KOPT-K1 (cell line): Measurements from ENCODE around the gene UBR1.
"Not testable (repeated sequence)": the region's sequence is repeated elsewhere in the genome, so short reads cannot be mapped to it uniquely, and the experiment has no call there.

Experiments used
- H3K27ac ChIP-seq: fragments of 200-600 bp; sonication (generic); 2 replicates; pipeline ENCODE4 v1.5.1; 2016; ENCODE audit warnings: antibody characterized with exemption, mild to moderate bottlenecking, low read depth, low read length; ENCODE audit not compliant: poor library complexity, severe bottlenecking
- H3K36me3 ChIP-seq: fragments of 200-600 bp; sonication (generic); 2 replicates; pipeline ENCODE4 v1.5.1; 2017; ENCODE audit warnings: antibody characterized with exemption, mild to moderate bottlenecking, low read length, moderate library complexity; ENCODE audit not compliant: insufficient read depth
- H3K9me3 ChIP-seq: fragments of 200-600 bp; sonication (generic); 2 replicates; pipeline ENCODE4 v1.5.1; 2017; ENCODE audit warnings: antibody characterized with exemption, low read length, mild to moderate bottlenecking; ENCODE audit not compliant: insufficient read depth, poor library complexity, severe bottlenecking

The UBR1 gene

DNA sequence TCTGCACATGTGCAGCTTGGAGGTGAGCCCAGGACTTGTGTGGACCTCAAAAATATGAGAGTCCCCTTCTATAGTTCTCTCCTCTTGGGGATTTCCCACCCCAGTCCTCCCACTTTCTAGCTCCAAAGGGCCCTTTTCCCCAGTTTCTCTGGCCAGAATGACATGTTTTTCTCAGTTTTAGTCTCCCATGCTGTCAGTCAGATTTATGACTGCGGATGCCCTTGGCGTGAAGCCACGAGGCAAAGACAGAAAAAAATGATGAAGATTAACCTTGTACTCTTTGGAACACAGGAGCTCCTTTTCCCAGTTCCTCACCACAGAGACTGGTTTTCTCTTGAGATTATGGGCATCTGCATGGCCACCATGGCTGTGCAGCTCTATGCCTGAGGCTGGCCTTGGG, 113.2 kb downstream of the UBR1 start:
- no peak overlapping the region for H3K27ac ChIP-seq
- no peaks in the 10 kb centered on the region for H3K9me3 ChIP-seq
- peaks cover 52% of the 10 kb centered on the region for H3K36me3 ChIP-seq

- H3K9me3 ChIP-seq = no peaks in the 10 kb centered on the region
- H3K36me3 ChIP-seq = peaks cover 59% of the 10 kb centered on the region
- H3K27ac ChIP-seq = no peak overlapping the region
Measured at GRCh38 chr15:42986693-42987342, 119.0 kb downstream of the UBR1 start.

GRCh38 chr15:42984493-42985034, 121.3 kb downstream of the UBR1 start:
- H3K27ac ChIP-seq = no peak overlapping the region
- peaks cover 76% of the 10 kb centered on the region for H3K36me3 ChIP-seq
- H3K9me3 ChIP-seq = no peaks in the 10 kb centered on the region

DNA sequence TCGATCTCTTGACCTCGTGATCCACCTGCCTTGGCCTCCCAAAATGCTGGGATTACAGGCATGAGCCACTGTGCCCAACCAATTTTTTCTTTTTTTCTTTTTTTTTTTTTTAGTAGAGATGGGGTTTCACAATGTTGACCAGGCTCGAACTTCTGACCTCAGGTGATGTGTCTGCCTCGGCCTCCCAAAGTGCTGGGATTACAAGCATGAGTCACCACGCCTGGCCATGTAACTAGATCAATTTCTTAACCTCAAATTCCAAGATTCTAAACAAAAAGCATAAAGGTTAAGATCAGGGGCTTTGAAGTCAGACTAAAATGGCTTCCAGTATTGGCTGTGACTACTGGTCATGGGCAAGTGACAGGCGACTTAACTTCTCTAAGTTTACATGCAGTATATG, 126.7 kb downstream of the UBR1 start:
- H3K36me3 ChIP-seq = peaks cover 81% of the 10 kb centered on the region

GRCh38 chr15:42974202-42974862, 131.5 kb downstream of the UBR1 start:
- Histone ChIP-seq H3K9me3 (no peaks in the 10 kb centered on the region), H3K27ac (no peak overlapping the region), H3K36me3 (peaks cover 74% of the 10 kb centered on the region)

More for the DNA sequence above, 126.7 kb downstream of the UBR1 start:
- not testable (repeated sequence) for H3K27ac ChIP-seq, H3K9me3 ChIP-seq

DNA sequence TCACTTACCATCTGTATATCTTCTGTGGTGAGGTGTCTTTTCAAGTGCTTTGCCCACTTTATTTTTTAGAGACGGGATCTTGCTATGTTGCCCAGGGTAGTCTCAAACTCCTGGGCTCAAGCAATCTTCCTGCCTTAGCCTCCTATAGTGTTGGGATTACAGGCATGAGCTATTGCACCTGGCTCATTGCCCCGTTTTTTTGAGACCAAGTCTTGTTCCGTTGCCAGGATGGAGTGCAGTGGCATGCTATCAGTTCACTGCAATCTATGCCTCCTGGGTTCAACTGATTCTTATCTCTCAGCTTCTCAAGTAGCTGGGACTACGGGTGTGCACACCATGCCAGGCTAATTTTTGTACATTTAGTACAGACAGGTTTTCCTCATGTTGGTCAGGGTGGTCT, 132.7 kb downstream of the UBR1 start:
- H3K36me3 ChIP-seq = peaks cover 76% of the 10 kb centered on the region
- no peak overlapping the region for H3K27ac ChIP-seq
- H3K9me3 ChIP-seq = no peaks in the 10 kb centered on the region

- Histone ChIP-seq H3K36me3 (peaks cover 64% of the 10 kb centered on the region), H3K9me3 (no peaks in the 10 kb centered on the region), H3K27ac (no peak overlapping the region)
Measured at GRCh38 chr15:42971830-42972229, 134.0 kb downstream of the UBR1 start.

DNA sequence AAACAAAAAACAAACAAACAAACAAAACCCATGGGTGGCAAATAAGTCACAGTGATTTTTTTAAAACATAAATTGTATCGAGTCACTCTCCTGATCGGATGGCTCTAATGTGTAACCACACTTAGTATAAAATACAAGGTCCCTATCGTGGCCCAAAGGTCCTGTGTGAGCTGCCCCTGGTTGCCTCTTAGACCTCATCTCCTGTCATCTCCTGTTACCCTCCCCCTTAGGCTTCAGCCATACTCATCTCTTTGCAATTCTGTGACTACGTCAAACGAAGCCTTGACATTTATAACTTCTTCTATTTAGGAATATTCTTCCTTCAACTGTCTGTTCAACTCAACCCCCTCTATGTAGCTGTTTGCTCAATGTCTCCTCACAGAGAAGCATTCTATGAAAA, 141.4 kb downstream of the UBR1 start:
- peaks cover 77% of the 10 kb centered on the region for H3K36me3 ChIP-seq

DNA sequence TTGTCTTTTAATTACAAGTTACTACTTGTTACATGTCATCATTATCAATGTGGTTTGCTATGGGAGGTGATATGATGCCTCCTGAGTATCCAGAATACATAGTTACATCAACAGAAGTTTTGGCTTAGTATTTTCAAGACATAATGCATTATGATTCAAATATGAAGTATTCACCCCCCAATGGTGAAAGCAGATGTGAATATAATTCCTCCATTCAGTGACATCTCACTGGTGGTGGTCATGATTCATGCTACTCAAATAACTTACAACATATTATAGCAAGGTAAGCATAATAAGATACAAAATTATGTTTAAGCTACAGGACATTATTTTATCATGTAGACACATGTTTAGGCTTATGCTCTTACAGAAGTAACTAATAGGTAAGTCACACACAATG, 150.3 kb downstream of the UBR1 start:
- Histone ChIP-seq H3K27ac (no peak overlapping the region), H3K36me3 (peaks cover 73% of the 10 kb centered on the region), H3K9me3 (no peaks in the 10 kb centered on the region)

More for the DNA sequence above, 141.4 kb downstream of the UBR1 start:
- no peak overlapping the region for H3K27ac ChIP-seq
- H3K9me3 ChIP-seq = no peaks in the 10 kb centered on the region

GRCh38 chr15:42954291-42954690, 151.5 kb downstream of the UBR1 start:
- Histone ChIP-seq H3K9me3 (no peaks in the 10 kb centered on the region), H3K36me3 (peaks cover 69% of the 10 kb centered on the region), H3K27ac (no peak overlapping the region)

GRCh38 chr15:42948898-42949297, 156.9 kb downstream of the UBR1 start:
- not testable (repeated sequence) for H3K27ac ChIP-seq, H3K9me3 ChIP-seq
- H3K36me3 ChIP-seq = peaks cover 74% of the 10 kb centered on the region

- H3K27ac ChIP-seq = no peak overlapping the region
- H3K36me3 ChIP-seq = peaks cover 19% of the 10 kb centered on the region
Measured at GRCh38 chr15:42940527-42940926, 165.3 kb downstream of the UBR1 start.

DNA sequence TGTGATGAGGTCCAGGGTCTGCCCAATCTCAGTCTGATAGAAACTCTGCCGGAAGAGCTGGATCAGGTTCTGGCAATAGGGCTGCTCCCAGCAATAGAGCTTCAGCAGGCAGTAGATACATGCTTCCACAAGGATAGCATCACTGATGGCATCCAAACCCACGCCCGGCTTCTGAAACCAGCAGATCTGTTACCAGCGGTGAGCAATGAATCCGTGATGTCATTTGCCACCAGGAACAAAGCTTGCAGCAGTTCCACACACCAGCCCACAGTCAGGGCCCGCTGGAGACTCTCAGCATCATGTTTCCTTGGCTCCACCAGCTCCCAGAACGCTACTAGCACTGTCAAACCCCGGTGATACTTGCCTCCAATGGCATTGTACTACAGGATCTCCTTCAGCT, 166.0 kb downstream of the UBR1 start:
- H3K27ac ChIP-seq = no peak overlapping the region
- no peaks in the 10 kb centered on the region for H3K9me3 ChIP-seq
- peaks cover 12% of the 10 kb centered on the region for H3K36me3 ChIP-seq

More at GRCh38 chr15:42940527-42940926, 165.3 kb downstream of the UBR1 start:
- no peaks in the 10 kb centered on the region for H3K9me3 ChIP-seq

DNA sequence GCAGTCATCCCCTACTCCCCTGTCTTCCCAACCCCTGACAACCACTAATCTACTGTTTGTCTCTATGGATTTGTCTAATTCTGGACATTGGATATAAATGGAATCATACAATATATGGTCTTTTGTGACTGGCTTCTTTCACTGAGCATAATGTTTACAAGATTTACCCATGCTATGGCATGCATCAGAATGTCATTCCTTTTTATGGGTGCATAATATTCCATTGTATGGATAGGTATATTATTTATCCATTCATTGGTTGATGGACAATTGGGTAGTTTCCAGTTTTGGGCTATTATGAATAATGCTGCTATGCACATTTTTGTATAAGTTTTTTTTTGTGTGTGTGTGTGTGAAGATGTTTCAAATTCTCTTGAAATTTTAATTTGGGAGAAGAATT, 168.7 kb downstream of the UBR1 start:
- no peaks in the 10 kb centered on the region for H3K36me3 ChIP-seq
- no peak overlapping the region for H3K27ac ChIP-seq

GRCh38 chr15:42933886-42934667, 171.8 kb downstream of the UBR1 start:
- H3K27ac ChIP-seq = no peak overlapping the region
- no peaks in the 10 kb centered on the region for H3K9me3 ChIP-seq
- no peaks in the 10 kb centered on the region for H3K36me3 ChIP-seq

More for the DNA sequence above, 168.7 kb downstream of the UBR1 start:
- no peaks in the 10 kb centered on the region for H3K9me3 ChIP-seq
